ENCODE data around the gene GAB2. TPM values are rescaled to one million over a fixed set of nuclear protein-coding genes. Genes with fewer than 3 reads are reported as not detected.

The GAB2 gene
- total RNA-seq, 1 experiment from 2014 or later, result 3.3 TPM

- no peak overlapping the region for H2BK12ac ChIP-seq (ENCODE audit: insufficient read length, low read depth, low read length)
- no CpG with 5 or more reads among the region's 4 CpGs for WGBS (ENCODE audit: extremely low coverage, insufficient read length, low lambda C conversion rate)
Observed at GRCh38 chr11:78441956-78442355, 24.3 kb upstream of the GAB2 start.

More at GRCh38 chr11:78441956-78442355, 24.3 kb upstream of the GAB2 start:
- H3K4me1 ChIP-seq (ENCODE audit: insufficient read depth, low read length), result no peaks in the 10 kb centered on the region
- no peaks in the 10 kb centered on the region for H3K27me3 ChIP-seq (ENCODE audit: insufficient read depth, low read length)
- H4K20me1 ChIP-seq (ENCODE audit: control insufficient read depth, insufficient read depth, insufficient read length), result no peaks in the 10 kb centered on the region
- H3K23ac ChIP-seq (ENCODE audit: insufficient read length, low read depth, low read length), result no peak overlapping the region
- H3K18ac ChIP-seq (ENCODE audit: insufficient read length, low read depth, low read length), result no peak overlapping the region
- no peak overlapping the region for H3K27ac Mint-ChIP-seq
- no peak overlapping the region for H3K4ac ChIP-seq (ENCODE audit: low read depth, low read length)
- no peak overlapping the region for H4K8ac ChIP-seq (replicated peaks; ENCODE audit: insufficient read length, low read depth, low read length)
- no peak for TF ChIP-seq CTCF (conservative IDR thresholded peaks at IDR 0.05)
- H3K9me3 ChIP-seq (ENCODE audit: control insufficient read depth, low read depth, low read length), result no peaks in the 10 kb centered on the region
- H2BK5ac ChIP-seq (ENCODE audit: insufficient read length, low read length), result no peak overlapping the region
- no peak overlapping the region for H2AK5ac ChIP-seq (ENCODE audit: insufficient read length, low read length)
- H4K91ac ChIP-seq (ENCODE audit: insufficient read length, low read depth, low read length), result no peak overlapping the region
- H2AFZ ChIP-seq (ENCODE audit: low read length), result no peak overlapping the region
- no peak overlapping the region for H3T11ph ChIP-seq (ENCODE audit: low read length)
- no peak overlapping the region for H3K56ac ChIP-seq (ENCODE audit: insufficient read length, low read depth, low read length)
- no peak overlapping the region for H4K5ac ChIP-seq (ENCODE audit: insufficient read length, low read depth, low read length)
- H3K23me2 ChIP-seq (ENCODE audit: insufficient read length, low read depth, low read length, poor library complexity, severe bottlenecking), result no peaks in the 10 kb centered on the region
- H3K27me3 Mint-ChIP-seq (ENCODE audit: low read depth), result no peaks in the 10 kb centered on the region
- no peak overlapping the region for H3K14ac ChIP-seq (ENCODE audit: insufficient read depth, low read length)
- H3K79me2 ChIP-seq (ENCODE audit: insufficient read depth, low read length), result no peaks in the 10 kb centered on the region
- no peak overlapping the region for H3K4me3 Mint-ChIP-seq
- no peak overlapping the region for H3K4me2 ChIP-seq (ENCODE audit: insufficient read depth, insufficient read length, low read length)
- H2BK15ac ChIP-seq (ENCODE audit: low read depth, low read length), result no peak overlapping the region
- H2BK20ac ChIP-seq (ENCODE audit: low read depth, low read length, poor library complexity, severe bottlenecking), result no peak overlapping the region
- H3K4me1 Mint-ChIP-seq, result no peaks in the 10 kb centered on the region
- H3K36me3 Mint-ChIP-seq (ENCODE audit: insufficient read depth in 1 of 3, low read depth in 3 of 3), result peaks cover 5 to 25% (median 24%) of the 10 kb centered on the region in 3 experiments
- H3K9ac ChIP-seq (ENCODE audit: extremely low read depth, insufficient read length, low read length), result no peak overlapping the region
- DNase-seq, result no peak
- H3K9me3 Mint-ChIP-seq, result no peaks in the 10 kb centered on the region
- no peaks in the 10 kb centered on the region for H3K79me1 ChIP-seq (ENCODE audit: insufficient read depth, low read depth, low read length, poor library complexity, severe bottlenecking)
- H2BK120ac ChIP-seq (ENCODE audit: low read depth, low read length, poor library complexity, severe bottlenecking), result no peak overlapping the region
- H3K27ac ChIP-seq (ENCODE audit: insufficient read length, low read depth, low read length), result no peak overlapping the region

All from H9 (cell line).